WERI-Rb-1 (cell line): Measurements from ENCODE around the gene CYP1A2.

Experiments used
- DNase-seq: peaks from one replicate; pipeline ENCODE4 v3.0.0-alpha.2; 2020
- H3K27ac ChIP-seq: fragments of 250-450 bp; sonication (Bioruptor Pico); 2 replicates; pipeline ENCODE4 v1.5.1; 2020; ENCODE audit warnings: mild to moderate bottlenecking, moderate library complexity
- H3K27me3 ChIP-seq: fragments of 250-450 bp; sonication (Bioruptor Pico); 2 replicates; pipeline ENCODE4 v1.5.1; 2021; ENCODE audit warnings: mild to moderate bottlenecking, low read depth, moderate library complexity; ENCODE audit not compliant: insufficient read depth, severe bottlenecking
- H3K36me3 ChIP-seq: fragments of 250-450 bp; sonication (Bioruptor Pico); 2 replicates; pipeline ENCODE4 v1.5.1; 2020; ENCODE audit warnings: mild to moderate bottlenecking, moderate library complexity
- H3K4me3 ChIP-seq: 2 replicates; pipeline ENCODE4 v1.5.1; 2011; ENCODE audit warnings: low read depth, mild to moderate bottlenecking, control low read depth, low read length
- H3K9me3 ChIP-seq: fragments of 250-450 bp; sonication (Bioruptor Pico); 2 replicates; pipeline ENCODE4 v1.5.1; 2021; ENCODE audit warnings: mild to moderate bottlenecking, moderate library complexity; ENCODE audit not compliant: severe bottlenecking
- TF ChIP-seq, protein P1 (sequence below): IDR thresholded peaks from 2 replicates; pipeline ENCODE4 v1.5.1; 2011; ENCODE audit warnings: low read depth, mild to moderate bottlenecking, control low read depth, inconsistent platforms, low read length

Gene CYP1A2

GRCh38 chr15:74748322-74748946, at the start of gene CYP1A2:
TSS of gene CYP1A2 (plus strand) at chr15:74748845. CDS start at chr15:74749739, 894 bp downstream.
- Histone ChIP-seq H3K36me3 (no peaks in the 10 kb centered on the region), H3K27ac (no peak within 1 kb of the TSS), H3K27me3 (no peaks in the 10 kb centered on the region), H3K4me3 (no peak within 1 kb of the TSS), H3K9me3 (no peaks in the 10 kb centered on the region)
- TF ChIP-seq, protein P1, sequence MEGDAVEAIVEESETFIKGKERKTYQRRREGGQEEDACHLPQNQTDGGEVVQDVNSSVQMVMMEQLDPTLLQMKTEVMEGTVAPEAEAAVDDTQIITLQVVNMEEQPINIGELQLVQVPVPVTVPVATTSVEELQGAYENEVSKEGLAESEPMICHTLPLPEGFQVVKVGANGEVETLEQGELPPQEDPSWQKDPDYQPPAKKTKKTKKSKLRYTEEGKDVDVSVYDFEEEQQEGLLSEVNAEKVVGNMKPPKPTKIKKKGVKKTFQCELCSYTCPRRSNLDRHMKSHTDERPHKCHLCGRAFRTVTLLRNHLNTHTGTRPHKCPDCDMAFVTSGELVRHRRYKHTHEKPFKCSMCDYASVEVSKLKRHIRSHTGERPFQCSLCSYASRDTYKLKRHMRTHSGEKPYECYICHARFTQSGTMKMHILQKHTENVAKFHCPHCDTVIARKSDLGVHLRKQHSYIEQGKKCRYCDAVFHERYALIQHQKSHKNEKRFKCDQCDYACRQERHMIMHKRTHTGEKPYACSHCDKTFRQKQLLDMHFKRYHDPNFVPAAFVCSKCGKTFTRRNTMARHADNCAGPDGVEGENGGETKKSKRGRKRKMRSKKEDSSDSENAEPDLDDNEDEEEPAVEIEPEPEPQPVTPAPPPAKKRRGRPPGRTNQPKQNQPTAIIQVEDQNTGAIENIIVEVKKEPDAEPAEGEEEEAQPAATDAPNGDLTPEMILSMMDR, result no peak
- no peak for DNase-seq

DNA sequence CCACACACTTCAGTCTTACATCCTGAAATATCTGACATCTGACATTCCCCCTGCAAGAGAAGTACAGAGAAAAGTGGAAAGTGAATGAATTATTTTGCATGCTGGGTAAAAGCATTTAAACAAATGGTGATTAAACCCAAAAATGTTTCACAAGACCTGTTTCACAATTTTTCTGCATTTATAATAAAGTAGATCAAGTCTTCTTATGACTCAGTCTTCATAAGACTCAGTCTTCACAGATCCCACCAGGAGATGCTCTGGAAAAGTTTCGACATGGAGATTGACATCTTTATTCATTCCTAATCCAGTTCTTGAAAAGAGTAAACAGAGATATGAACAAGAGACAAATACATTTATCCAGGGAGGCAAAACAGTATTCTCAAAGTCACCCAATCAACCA, 39.6 kb upstream of the CYP1A2 start:
- peaks cover 7% of the 10 kb centered on the region for H3K27me3 ChIP-seq
- no peak overlapping the region for H3K4me3 ChIP-seq
- TF ChIP-seq, protein P1, result no peak
- H3K36me3 ChIP-seq, result no peaks in the 10 kb centered on the region
- H3K9me3 ChIP-seq, result no peaks in the 10 kb centered on the region
- no peak for DNase-seq
- no peak overlapping the region for H3K27ac ChIP-seq

DNA sequence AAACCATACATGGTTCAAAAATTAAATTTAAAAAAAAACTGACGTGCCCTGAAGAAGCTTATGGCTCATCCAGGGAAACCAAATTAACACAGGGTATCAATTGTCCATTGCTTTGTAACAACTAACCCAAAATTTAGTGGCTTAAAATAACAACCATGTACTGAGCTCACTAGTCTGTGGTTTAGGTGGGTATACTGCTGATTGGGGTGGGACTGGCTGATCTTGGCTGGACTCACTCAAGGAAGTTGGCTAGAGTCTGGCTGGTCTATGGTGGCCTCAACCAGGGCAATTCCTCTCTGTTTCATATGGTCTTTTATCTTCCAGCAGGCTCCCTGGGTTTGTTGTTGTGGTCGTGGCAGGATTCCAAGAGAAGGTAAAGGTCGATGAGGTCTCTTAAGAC, 38.8 kb upstream of the CYP1A2 start:
- Histone ChIP-seq H3K36me3 (no peaks in the 10 kb centered on the region), H3K4me3 (no peak overlapping the region), H3K9me3 (no peaks in the 10 kb centered on the region), H3K27me3 (peaks cover 7% of the 10 kb centered on the region), H3K27ac (no peak overlapping the region)
- TF ChIP-seq, protein P1, result no peak
- no peak for DNase-seq

- H3K9me3 ChIP-seq, result no peaks in the 10 kb centered on the region
- TF ChIP-seq, protein P1, result no peak
- no peak overlapping the region for H3K27ac ChIP-seq
- H3K4me3 ChIP-seq, result no peak overlapping the region
- no peak for DNase-seq
- H3K36me3 ChIP-seq, result no peaks in the 10 kb centered on the region
- peaks cover 5% of the 10 kb centered on the region for H3K27me3 ChIP-seq
Observed at GRCh38 chr15:74710319-74711094, 38.1 kb upstream of the CYP1A2 start.

- Histone ChIP-seq H3K27me3 (peaks cover 3% of the 10 kb centered on the region), H3K27ac (no peak overlapping the region), H3K9me3 (no peaks in the 10 kb centered on the region), H3K36me3 (no peaks in the 10 kb centered on the region), H3K4me3 (no peak overlapping the region)
- no peak for DNase-seq
- TF ChIP-seq, protein P1, result no peak
Observed at GRCh38 chr15:74712311-74712710, 36.3 kb upstream of the CYP1A2 start.
